Coronary artery (tissue), 2 donors: ENCODE data around the gene SLC25A47.
"Not testable (repeated sequence)": the region's sequence is repeated elsewhere in the genome, so short reads cannot be mapped to it uniquely, and the experiment has no call there.

ENCODE experiments used
- DNase-seq: peaks from one replicate; pipeline ENCODE4 v3.0.0-alpha.2; 2017; ENCODE audit warnings: low spot score
- H3K27ac ChIP-seq, 2 donors: fragments of 200-600 bp; sonication (generic); one replicate each; pipeline ENCODE4 v1.5.1; 2016 to 2019
- H3K4me3 ChIP-seq: fragments of 200-600 bp; sonication (generic); 2 replicates; pipeline ENCODE4 v1.5.1; 2016; ENCODE audit warnings: mild to moderate bottlenecking, moderate library complexity
- CTCF ChIP-seq: fragments of 200-600 bp; sonication (generic); IDR thresholded peaks from one replicate; pipeline ENCODE4 v1.5.1; 2019; ENCODE audit warnings: antibody characterized with exemption

The SLC25A47 gene

GRCh38 chr14:100285913-100286400, 37.2 kb upstream of the SLC25A47 start:
- peak; percentile 41 for DNase-seq
- Histone ChIP-seq H3K4me3 (peak overlapping the region; percentile 78), H3K27ac (peak overlapping the region; percentile 80 to 84)
- TF ChIP-seq CTCF = no peak

- no peak for TF ChIP-seq CTCF
- Histone ChIP-seq H3K27ac (no peak overlapping the region), H3K4me3 (no peak overlapping the region)
- peak; percentile 62 for DNase-seq
These were observed 36.5 kb upstream of the SLC25A47 start for GRCh38 chr14:100286484-100287191.

- no peak for DNase-seq
- Histone ChIP-seq H3K4me3 (no peak overlapping the region), H3K27ac (no peak overlapping the region)
- TF ChIP-seq CTCF = no peak
These were observed 35.7 kb upstream of the SLC25A47 start for GRCh38 chr14:100287202-100287997.

GRCh38 chr14:100287998-100288295, 35.2 kb upstream of the SLC25A47 start:
- H3K4me3 ChIP-seq, DNase-seq, H3K27ac ChIP-seq: not testable (repeated sequence)

GRCh38 chr14:100288382-100289185, 34.6 kb upstream of the SLC25A47 start:
- H3K4me3 ChIP-seq = no peak overlapping the region
- no peak for TF ChIP-seq CTCF
- H3K27ac ChIP-seq = no peak overlapping the region
- peak; percentile 62 for DNase-seq

GRCh38 chr14:100289916-100290606, 33.1 kb upstream of the SLC25A47 start:
- DNase-seq = peak; percentile 55
- Histone ChIP-seq H3K4me3 (no peak overlapping the region), H3K27ac (no peak overlapping the region)
- TF ChIP-seq CTCF = no peak
